Sigmoid colon (tissue), 7 donors: ENCODE data around the gene BTBD6. TPM values are rescaled to one million over a fixed set of nuclear protein-coding genes. Genes with fewer than 3 reads are reported as not detected.
A peak's percentile ranks its signal among the peaks of the same experiment; 100 is the strongest.
"Not testable (repeated sequence)": the region's sequence is repeated elsewhere in the genome, so short reads cannot be mapped to it uniquely, and the experiment has no call there.

Experiments
- DNase-seq: peaks from one replicate; pipeline ENCODE4 v3.0.0-alpha.2; 2019
- H3K27ac ChIP-seq, 4 donors: fragments of 200-600 bp; sonication (generic); one replicate each; pipeline ENCODE4 v1.5.1; 2016 to 2019; ENCODE audit warnings: mild to moderate bottlenecking in 1 of 4
- H3K27me3 ChIP-seq, 3 donors: fragments of 200-600 bp; sonication (generic); one replicate each; pipeline ENCODE4 v1.5.1; 2019; ENCODE audit warnings: mild to moderate bottlenecking in 1 of 3
- H3K36me3 ChIP-seq, 4 donors: fragments of 200-600 bp; sonication (generic); one replicate each; pipeline ENCODE4 v1.5.1; 2016 to 2019
- H3K4me1 ChIP-seq, 4 donors: fragments of 200-600 bp; sonication (generic); one replicate each; pipeline ENCODE4 v1.5.1; 2017 to 2019
- H3K4me3 ChIP-seq, 4 donors: fragments of 200-600 bp; sonication (generic); one replicate each; pipeline ENCODE4 v1.5.1; 2017 to 2019; ENCODE audit warnings: mild to moderate bottlenecking in 2 of 4, moderate library complexity in 1 of 4
- H3K9me3 ChIP-seq, 4 donors: fragments of 200-600 bp in 3 of 4; sonication (generic) in 3 of 4; one replicate each; pipeline versions ENCODE4 v1.5.1 to v1.6.1; 2013 to 2019
- CTCF ChIP-seq, 4 experiments: fragments of 450-650 bp in 3 of 4; fragments of 200-600 bp in 1 of 4; IDR thresholded peaks; one replicate each; pipeline ENCODE4 v1.5.1; 2016 to 2019; ENCODE audit warnings: antibody characterized with exemption in 4 of 4, mild to moderate bottlenecking in 3 of 4, moderate library complexity in 2 of 4
- EP300 ChIP-seq, 4 donors: sonication (generic); formaldehyde crosslinking; IDR thresholded peaks; one replicate each; pipeline ENCODE4 v1.6.1; 2017; ENCODE audit warnings: antibody characterized with exemption in 4 of 4
- POLR2A ChIP-seq, 2 donors: fragments of 450-650 bp; IDR thresholded peaks; one replicate each; pipeline ENCODE4 v1.6.1; 2016; ENCODE audit warnings: antibody characterized with exemption in 2 of 2, mild to moderate bottlenecking in 2 of 2, moderate library complexity in 2 of 2
- POLR2AphosphoS5 ChIP-seq, 4 donors: sonication (generic); formaldehyde crosslinking; IDR thresholded peaks; one replicate each; pipeline ENCODE4 v1.6.1; 2017; ENCODE audit warnings: antibody characterized with exemption in 4 of 4
- WGBS, 2 donors: extraction: QIAGEN DNeasy Blood & Tissue Kit; methylation state at CpG; one replicate each; pipeline ENCODE4 v1.1.7; 2013; 5-methylcytosine and 5-hydroxymethylcytosine counted together
- intact Hi-C: fragments of 100-400 bp; cut with DNase I; formaldehyde crosslinking; loops from one replicate; pipeline ENCODE4 v1.15.1; 2023
- polyA plus RNA-seq, 3 donors: library from polyadenylated mRNA; stranded (reverse); fragments of 200-250 nt; gene quantifications; one replicate each; pipeline ENCODE4 v1.2.3, GENCODE V29; 2013
- total RNA-seq, 4 donors: library from RNA; depleted of rRNA; stranded (reverse); fragments of >200 nt; gene quantifications; one replicate each; pipeline ENCODE4 v1.1.0, GENCODE V29; 2016
- donor health status: healthy with polysubstance abuse.
- donor health status: Bipolar disorder and iron deficiency.
- donor health status: healthy.

Gene BTBD6
- total and polyA plus RNA-seq, 7 donors, result 31.3 to 63.7 (median 42.5) TPM

DNA sequence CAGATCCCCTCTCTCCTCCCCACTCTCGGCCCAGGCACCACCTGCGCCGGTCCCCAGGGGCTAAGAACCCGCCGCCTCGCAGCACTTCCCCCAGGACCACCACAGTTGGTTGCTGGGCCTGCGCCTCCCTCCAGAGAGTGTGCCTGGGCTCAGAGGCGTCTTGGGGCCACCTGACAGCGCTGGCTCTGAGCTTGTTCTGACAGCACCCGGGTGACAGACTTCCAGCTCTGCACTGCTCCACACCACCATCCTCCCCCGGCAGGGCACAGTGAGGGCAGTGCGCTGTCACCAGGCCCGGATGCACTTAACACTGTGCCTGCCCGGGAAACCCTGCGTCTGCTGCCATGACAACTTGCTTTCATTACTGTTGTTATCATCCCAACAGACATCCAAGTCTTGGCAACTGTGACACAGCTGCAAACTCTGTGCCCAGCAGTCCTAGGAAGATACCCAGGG is 45.8 kb downstream of the BTBD6 start:
- no peak overlapping the region for H3K27ac ChIP-seq

GRCh38 chr14:105297311-105297710 is 49.0 kb downstream of the BTBD6 start:
- H3K36me3 ChIP-seq, H3K4me3 ChIP-seq, intact Hi-C loops, H3K9me3 ChIP-seq, H3K27me3 ChIP-seq, DNase-seq, H3K27ac ChIP-seq: not testable (repeated sequence)
- peaks cover 0 to 54% (median 42%) of the 10 kb centered on the region in 4 donors for H3K4me1 ChIP-seq
- 96 to 97% methylated on average over 11 of the region's 11 CpGs for WGBS, 2 donors

More for the DNA sequence above, 45.8 kb downstream of the BTBD6 start:
- H3K4me3 ChIP-seq, result no peak overlapping the region
- no peaks in the 10 kb centered on the region for H3K27me3 ChIP-seq
- intact Hi-C loops, result no loop called here
- no peaks in the 10 kb centered on the region for H3K9me3 ChIP-seq
- 50 to 74% methylated on average over 15 of the region's 15 CpGs for WGBS, 2 donors
- peaks cover 0 to 46% (median 34%) of the 10 kb centered on the region in 4 donors for H3K4me1 ChIP-seq
- TF ChIP-seq EP300 (IDR thresholded peaks at IDR 0.05) (no peak), CTCF (IDR thresholded peaks at IDR 0.05) (no peak), POLR2A (IDR thresholded peaks at IDR 0.05) (no peak), POLR2AphosphoS5 (IDR thresholded peaks at IDR 0.05) (no peak)
- DNase-seq, result no peak
- no peaks in the 10 kb centered on the region for H3K36me3 ChIP-seq

DNA sequence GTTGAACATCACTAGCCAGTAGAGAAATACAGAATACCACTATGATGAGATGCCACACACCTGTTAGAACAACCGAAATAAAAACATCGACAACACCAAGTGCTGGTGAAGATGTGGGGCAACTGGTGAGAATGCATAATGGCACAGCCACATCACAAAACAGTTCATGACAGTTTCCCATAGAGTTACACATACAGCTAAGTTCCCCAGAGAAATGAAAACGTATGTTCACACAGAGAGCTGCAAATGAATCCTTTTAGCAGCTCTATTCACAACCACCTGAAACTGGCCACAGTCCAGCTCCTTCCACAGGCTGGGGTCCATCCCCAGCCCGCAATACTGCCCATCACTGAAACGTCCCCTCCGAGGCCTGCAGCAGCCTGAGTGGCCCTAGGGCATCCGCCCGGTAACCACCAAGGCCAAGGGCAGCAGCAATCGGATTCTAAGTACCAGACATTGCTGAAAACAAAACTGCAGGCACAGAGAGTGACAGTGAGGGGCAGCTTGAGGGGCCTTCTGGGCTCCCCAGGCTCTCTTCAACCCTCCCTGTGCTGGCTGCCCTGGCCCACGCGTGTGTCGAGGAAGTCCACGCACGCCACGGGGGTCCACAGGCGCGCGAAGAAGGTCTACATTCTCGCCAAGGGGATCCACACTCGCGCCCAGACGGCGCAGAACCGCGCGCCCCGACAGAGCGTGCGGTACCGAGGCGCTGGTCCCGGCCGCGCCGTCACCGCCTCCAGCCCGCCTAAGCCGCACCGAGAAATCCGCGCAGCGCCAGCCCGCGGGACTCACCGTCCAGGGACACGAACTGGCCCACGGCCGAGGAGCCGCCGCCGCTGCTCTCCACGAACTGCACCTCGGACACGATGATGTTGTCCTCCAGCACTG is 51.6 kb downstream of the BTBD6 start:
- H3K4me1 ChIP-seq, result peaks cover 0 to 28% (median 21%) of the 10 kb centered on the region in 4 donors
- H3K27me3 ChIP-seq, result no peaks in the 10 kb centered on the region
- TF ChIP-seq EP300 (IDR thresholded peaks at IDR 0.05), result no peak
- TF ChIP-seq POLR2A (IDR thresholded peaks at IDR 0.05), result no peak
- no peak for TF ChIP-seq CTCF (IDR thresholded peaks at IDR 0.05)
- no peak for TF ChIP-seq POLR2AphosphoS5 (IDR thresholded peaks at IDR 0.05)
- H3K36me3 ChIP-seq, result no peaks in the 10 kb centered on the region
- intact Hi-C loops, result loop anchor here (5.0 kb wide), 1 partner anchor 208 kb away; no protein-coding TSS in a partner anchor
- 5 to 7% methylated on average over 54 of the region's 54 CpGs for WGBS, 2 donors
- DNase-seq, result peak; percentile 78
- H3K4me3 ChIP-seq, result peak overlapping the region; percentile 64 to 88 (median 70)
- no peaks in the 10 kb centered on the region for H3K9me3 ChIP-seq
- H3K27ac ChIP-seq, result peak overlapping the region; percentile 95 to 98 (median 98)

Other genes with a start within 250 kb of the BTBD6 start
- 1 to 10 TPM; 5.0 to 7.6 (median 5.6) TPM for gene CDCA4, start 227.4 kb upstream of the BTBD6 start, total RNA-seq
- gene CDCA4, start 227.4 kb upstream of the BTBD6 start, polyA plus RNA-seq, result 10 to 100 TPM in 1 of 3 donors, 1 to 10 TPM in 2; 2.4 to 11.3 (median 3.9) TPM
- 1 to 10 TPM; 1.8 to 2.3 (median 2.0) TPM for gene GPR132, start 183.1 kb upstream of the BTBD6 start, total RNA-seq
- gene GPR132, start 183.1 kb upstream of the BTBD6 start, polyA plus RNA-seq, result 1 to 10 TPM in 2 of 3 donors, under 1 TPM in 1; 0.60 to 8.4 (median 1.4) TPM
- gene JAG2, start 79.8 kb upstream of the BTBD6 start, total RNA-seq, result 1 to 10 TPM; 1.8 to 4.2 (median 3.5) TPM
- gene JAG2, start 79.8 kb upstream of the BTBD6 start, polyA plus RNA-seq, result 10 to 100 TPM in 1 of 3 donors, 1 to 10 TPM in 1, under 1 TPM in 1; 0.60 to 12.3 (median 2.1) TPM
- gene NUDT14, start 67.2 kb upstream of the BTBD6 start, total RNA-seq, result 10 to 100 TPM in 1 of 4 donors, 1 to 10 TPM in 3; 4.1 to 10.5 (median 6.1) TPM
- 10 to 100 TPM; 24.3 to 47.4 (median 32.4) TPM for gene NUDT14, start 67.2 kb upstream of the BTBD6 start, polyA plus RNA-seq
- gene BRF1, start 52.5 kb downstream of the BTBD6 start, total RNA-seq, result 10 to 100 TPM; 19.3 to 39.2 (median 28.5) TPM
- gene BRF1, start 52.5 kb downstream of the BTBD6 start, polyA plus RNA-seq, result 10 to 100 TPM in 2 of 3 donors, 1 to 10 TPM in 1; 9.0 to 23.7 (median 12.6) TPM
- gene PACS2, start 66.2 kb downstream of the BTBD6 start, total RNA-seq, result 10 to 100 TPM; 38.7 to 90.6 (median 47.4) TPM
- 10 to 100 TPM; 19.8 to 49.6 (median 21.3) TPM for gene PACS2, start 66.2 kb downstream of the BTBD6 start, polyA plus RNA-seq
- gene TEX22, start 150.0 kb downstream of the BTBD6 start, total RNA-seq, result not detected
- gene TEX22, start 150.0 kb downstream of the BTBD6 start, polyA plus RNA-seq, result under 1 TPM in 1 of 3 donors, not detected in 2; 0.50 TPM
- 10 to 100 TPM; 25.7 to 92.8 (median 46.1) TPM for gene MTA1, start 171.3 kb downstream of the BTBD6 start, total RNA-seq
- 10 to 100 TPM; 14.3 to 70.7 (median 18.6) TPM for gene MTA1, start 171.3 kb downstream of the BTBD6 start, polyA plus RNA-seq
- gene CRIP2, start 226.3 kb downstream of the BTBD6 start, total RNA-seq, result 10 to 100 TPM; 49.8 to 79.5 (median 57.1) TPM
- gene CRIP2, start 226.3 kb downstream of the BTBD6 start, polyA plus RNA-seq, result 10 to 100 TPM; 13.6 to 50.0 (median 34.2) TPM
- 10 to 100 TPM in 3 of 4 donors, 1 to 10 TPM in 1; 4.9 to 24.3 (median 15.4) TPM for gene CRIP1, start 238.4 kb downstream of the BTBD6 start, total RNA-seq
- gene CRIP1, start 238.4 kb downstream of the BTBD6 start, polyA plus RNA-seq, result 100 to 1,000 TPM; 168 to 403 (median 199) TPM
- gene TEDC1, start 242.7 kb downstream of the BTBD6 start, total RNA-seq, result 1 to 10 TPM in 2 of 4 donors, under 1 TPM in 2; 0.16 to 5.2 (median 1.0) TPM
- gene TEDC1, start 242.7 kb downstream of the BTBD6 start, polyA plus RNA-seq, result 10 to 100 TPM; 17.8 to 36.0 (median 19.2) TPM